ENCODE measurements around the gene SPHKAP. TPM values are rescaled to one million over a fixed set of nuclear protein-coding genes. Genes with fewer than 3 reads are reported as not detected.

Gene SPHKAP
- total and polyA plus RNA-seq, 11 donors: 8.3 to 150 (median 70.2) TPM

GRCh38 chr2:228197504-228197903, 16.0 kb upstream of the SPHKAP start:
- no peaks in the 10 kb centered on the region for H3K4me1 ChIP-seq
- no peak overlapping the region for H3K4me3 ChIP-seq
- peaks cover 0 to 3% (median 0%) of the 10 kb centered on the region in 12 donors for H3K9me3 ChIP-seq
- intact Hi-C loops (cut with DNase I): no loop called here
- DNase-seq (no peak), ATAC-seq (no peak)
- 48 to 55% (median 54%) methylated on average over 2 of the region's 2 CpGs for WGBS, 4 donors
- no peak overlapping the region for H3K27ac ChIP-seq
- H3K36me3 ChIP-seq: no peaks in the 10 kb centered on the region
- H3K27me3 ChIP-seq: no peaks in the 10 kb centered on the region
- TF ChIP-seq CTCF (IDR thresholded peaks at IDR 0.05): no peak

GRCh38 chr2:228180181-228181097, 1.0 kb downstream of the SPHKAP start:
- Histone ChIP-seq H3K27me3 (peaks cover 0 to 17% (median 0%) of the 10 kb centered on the region in 9 donors), H3K9me3 (peaks cover 0 to 12% (median 0%) of the 10 kb centered on the region in 12 donors), H3K4me3 (peak overlapping the region; percentile 40 to 69 (median 60)), H3K36me3 (no peaks in the 10 kb centered on the region), H3K4me1 (peaks cover 0 to 5% (median 0%) of the 10 kb centered on the region in 12 donors), H3K27ac (peak overlapping the region; percentile 1 to 88 (median 80))
- intact Hi-C loops (cut with DNase I): loop anchor here (2.0 to 10.0 kb wide), 10 partner anchors 137 to 478 kb away; no protein-coding TSS in a partner anchor
- TF ChIP-seq POLR2A (IDR thresholded peaks at IDR 0.05) (no peak), CTCF (IDR thresholded peaks at IDR 0.05) (peak in 3 of 12 donors; percentile 10 to 23 (median 15))
- peak; percentile 38 to 62 (median 48) for DNase-seq
- peak; percentile 56 to 75 (median 68) for ATAC-seq
- 1 to 2% (median 2%) methylated on average over 38 to 43 of the region's 43 CpGs for WGBS, 4 donors

GRCh38 chr2:228167290-228167689, 14.2 kb downstream of the SPHKAP start:
- Histone ChIP-seq H3K9me3 (peaks cover 0 to 10% (median 0%) of the 10 kb centered on the region in 12 donors), H3K4me1 (peaks cover 0 to 4% (median 0%) of the 10 kb centered on the region in 12 donors), H3K36me3 (peaks cover 0 to 5% (median 0%) of the 10 kb centered on the region in 9 donors), H3K27me3 (no peaks in the 10 kb centered on the region), H3K27ac (no peak overlapping the region), H3K4me3 (no peak overlapping the region)
- no peak for ATAC-seq
- no peak for DNase-seq
- 62 to 76% (median 71%) methylated on average over 4 of the region's 4 CpGs for WGBS, 4 donors
- TF ChIP-seq POLR2A (IDR thresholded peaks at IDR 0.05) (no peak), CTCF (IDR thresholded peaks at IDR 0.05) (no peak)
- intact Hi-C loops (cut with DNase I): loop anchor here in 1 of 10 donors (10.0 kb wide), 1 partner anchor 112 kb away; no protein-coding TSS in a partner anchor

- Histone ChIP-seq H3K4me3 (no peak overlapping the region), H3K9me3 (peaks cover 0 to 10% (median 0%) of the 10 kb centered on the region in 12 donors), H3K27me3 (no peaks in the 10 kb centered on the region), H3K36me3 (no peaks in the 10 kb centered on the region), H3K27ac (no peak overlapping the region), H3K4me1 (peaks cover 0 to 5% (median 0%) of the 10 kb centered on the region in 12 donors)
- 65 to 71% (median 66%) methylated on average over 3 of the region's 3 CpGs for WGBS, 4 donors
- intact Hi-C loops (cut with DNase I): loop anchor here in 1 of 10 donors (10.0 kb wide), 1 partner anchor 110 kb away; no protein-coding TSS in a partner anchor
- TF ChIP-seq POLR2A (IDR thresholded peaks at IDR 0.05) (no peak), CTCF (IDR thresholded peaks at IDR 0.05) (no peak)
- ATAC-seq (peak in 1 of 4 donors; percentile 24), DNase-seq (no peak)
Measured at GRCh38 chr2:228164718-228165117, 16.8 kb downstream of the SPHKAP start.
